Adrenal gland (tissue), 5 donors: ENCODE measurements around the gene FBXL14.
"Not testable (repeated sequence)": the region's sequence is repeated elsewhere in the genome, so short reads cannot be mapped to it uniquely, and the experiment has no call there.

Experiments used
- CTCF ChIP-seq, 6 experiments: fragments of 450-650 bp in 4 of 6; fragments of 200-600 bp in 2 of 6; sonication (generic) in 1 of 6; IDR thresholded peaks; 1 replicate in 5 of 6; 2 replicates in 1 of 6; pipeline versions ENCODE4 v1.5.1 to v1.8.0; 2016 to 2021; ENCODE audit warnings: antibody characterized with exemption in 6 of 6, mild to moderate bottlenecking in 2 of 6, moderate library complexity in 1 of 6
- POLR2A ChIP-seq, 2 donors: fragments of 450-650 bp; IDR thresholded peaks; one replicate each; pipeline ENCODE4 v1.6.1; 2017; ENCODE audit warnings: antibody characterized with exemption in 2 of 2, mild to moderate bottlenecking in 2 of 2, moderate library complexity in 1 of 2
- donor health status: DM: no; HTN: no; CAD: no.

- TF ChIP-seq CTCF, POLR2A (IDR thresholded peaks at IDR 0.05): not testable (repeated sequence)
These were observed 8.3 kb upstream of the FBXL14 start for GRCh38 chr12:1602706-1603105.
